H1 (cell line): ENCODE data around the gene HDHD5. TPM values are rescaled to one million over a fixed set of nuclear protein-coding genes. Genes with fewer than 3 reads are reported as not detected.

Experiments
- ASH2L ChIP-seq: fragments of 200-600, 300-600 bp; sonication (generic); IDR thresholded peaks from one replicate; pipeline ENCODE4 v1.7.1; 2017; ENCODE audit warnings: low read length
- BCL11A ChIP-seq, 2 experiments: IDR thresholded peaks; one replicate each; pipeline ENCODE4 v1.6.1; 2011; ENCODE audit warnings: low read depth in 2 of 2, low read length in 2 of 2, mild to moderate bottlenecking in 2 of 2
- BRCA1 ChIP-seq: IDR thresholded peaks from 2 replicates; pipeline ENCODE4 v1.6.1; 2012; ENCODE audit warnings: low read depth, low read length, improper control_type of control experiment
- CHD2 ChIP-seq: IDR thresholded peaks from 2 replicates; pipeline ENCODE4 v1.6.1; 2012; ENCODE audit warnings: low read length, improper control_type of control experiment
- CHD7 ChIP-seq: fragments of 300-600 bp; sonication (generic); IDR thresholded peaks from 2 replicates; pipeline ENCODE4 v1.7.1; 2012; ENCODE audit warnings: low read length, moderate library complexity, mild to moderate bottlenecking, inconsistent platforms; ENCODE audit not compliant: insufficient replicate concordance
- EZH2 ChIP-seq: fragments of 200-600 bp; sonication (generic); IDR thresholded peaks from 2 replicates; pipeline ENCODE4 v1.7.1; 2012; ENCODE audit warnings: low read depth, mild to moderate bottlenecking, moderate library complexity, low read length, inconsistent platforms; ENCODE audit not compliant: severe bottlenecking
- KDM1A ChIP-seq: fragments of 200-600, 300-600 bp; sonication (generic); IDR thresholded peaks from 2 replicates; pipeline ENCODE4 v1.7.1; 2016; ENCODE audit warnings: mild to moderate bottlenecking, low read length, borderline replicate concordance
- POLR2A ChIP-seq, 2 experiments: IDR thresholded peaks; 1 replicate in 1 of 2; 2 replicates in 1 of 2; pipeline ENCODE4 v1.6.1; 2011; ENCODE audit warnings: low read depth in 2 of 2, low read length in 2 of 2, mild to moderate bottlenecking in 2 of 2; ENCODE audit errors: control extremely low read depth in 1 of 2
- POLR2AphosphoS5 ChIP-seq: IDR thresholded peaks from 2 replicates; pipeline ENCODE4 v1.6.1; 2011; ENCODE audit warnings: low read depth, low read length
- TAF7 ChIP-seq: optimal IDR thresholded peaks from 2 replicates; pipeline ENCODE3; 2011; ENCODE audit warnings: low read depth, mild to moderate bottlenecking, inconsistent platforms, low read length, moderate library complexity, borderline replicate concordance
- polyA plus RNA-seq, 7 experiments: library from polyadenylated mRNA; depleted of rRNA in 3 of 7; stranded (reverse) in 5 of 7; unstranded in 2 of 7; fragments of >200 nt in 5 of 7; fragments of 200-250 nt in 2 of 7; gene quantifications; 1 replicate in 5 of 7; 2 replicates in 1 of 7; 4 replicates in 1 of 7; pipeline versions ENCODE4 v1.2.1 to v1.2.3, GENCODE V29; 2011 to 2013; ENCODE audit warnings: missing spikeins in 2 of 7, mixed read lengths in 2 of 7
- total RNA-seq: library from RNA; stranded (reverse); fragmentation: NEBNext Ultra II Directional; extraction: Animal tissue kit (Norgen Biotek cat#: 25700); gene quantifications from 2 replicates; pipeline ENCODE4 v1.2.1, GENCODE V29; 2021

Gene HDHD5
- total and polyA plus RNA-seq, 2 of the 8 experiments (the other 6 are each of a cell fraction or from before 2014, with no cell fraction given): 68.3 to 123 TPM

GRCh38 chr22:17104336-17104935 lies 54.6 kb downstream of the HDHD5 start (continued):
- TF ChIP-seq CHD7 (no peak), ASH2L (no peak), BCL11A (IDR thresholded peaks at IDR 0.05; ENCODE audit: low read depth in 2 of 2, low read length in 2 of 2) (no peak), POLR2AphosphoS5 (no peak), CHD2 (no peak), TAF7 (no peak), POLR2A (IDR thresholded peaks at IDR 0.05; ENCODE audit: control extremely low read depth in 1 of 2, low read depth in 2 of 2, low read length in 2 of 2) (no peak), KDM1A (no peak), EZH2 (no peak), BRCA1 (no peak)
